ENCODE results near the gene OR13A1.
"Not testable (repeated sequence)": the region's sequence is repeated elsewhere in the genome, so short reads cannot be mapped to it uniquely, and the experiment has no call there.

- not testable (repeated sequence) for TF ChIP-seq POLR2A, EP300 (IDR thresholded peaks at IDR 0.05)
- TF ChIP-seq, protein P1, sequence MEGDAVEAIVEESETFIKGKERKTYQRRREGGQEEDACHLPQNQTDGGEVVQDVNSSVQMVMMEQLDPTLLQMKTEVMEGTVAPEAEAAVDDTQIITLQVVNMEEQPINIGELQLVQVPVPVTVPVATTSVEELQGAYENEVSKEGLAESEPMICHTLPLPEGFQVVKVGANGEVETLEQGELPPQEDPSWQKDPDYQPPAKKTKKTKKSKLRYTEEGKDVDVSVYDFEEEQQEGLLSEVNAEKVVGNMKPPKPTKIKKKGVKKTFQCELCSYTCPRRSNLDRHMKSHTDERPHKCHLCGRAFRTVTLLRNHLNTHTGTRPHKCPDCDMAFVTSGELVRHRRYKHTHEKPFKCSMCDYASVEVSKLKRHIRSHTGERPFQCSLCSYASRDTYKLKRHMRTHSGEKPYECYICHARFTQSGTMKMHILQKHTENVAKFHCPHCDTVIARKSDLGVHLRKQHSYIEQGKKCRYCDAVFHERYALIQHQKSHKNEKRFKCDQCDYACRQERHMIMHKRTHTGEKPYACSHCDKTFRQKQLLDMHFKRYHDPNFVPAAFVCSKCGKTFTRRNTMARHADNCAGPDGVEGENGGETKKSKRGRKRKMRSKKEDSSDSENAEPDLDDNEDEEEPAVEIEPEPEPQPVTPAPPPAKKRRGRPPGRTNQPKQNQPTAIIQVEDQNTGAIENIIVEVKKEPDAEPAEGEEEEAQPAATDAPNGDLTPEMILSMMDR (IDR thresholded peaks at IDR 0.05), result not testable (repeated sequence)
Observed at GRCh38 chr10:45267777-45268176, 47.6 kb downstream of the OR13A1 start.

Data from upper lobe of left lung (tissue), 4 donors.